CD4-positive, alpha-beta T cell treated with Interferon gamma for 1 hour (primary cell): ENCODE data around the gene FBXL13.
"Not testable (repeated sequence)": the region's sequence is repeated elsewhere in the genome, so short reads cannot be mapped to it uniquely, and the experiment has no call there.

Experiments
- DNase-seq: peaks from one replicate; pipeline ENCODE4 v3.0.0-alpha.2; 2020

FBXL13 gene

DNA sequence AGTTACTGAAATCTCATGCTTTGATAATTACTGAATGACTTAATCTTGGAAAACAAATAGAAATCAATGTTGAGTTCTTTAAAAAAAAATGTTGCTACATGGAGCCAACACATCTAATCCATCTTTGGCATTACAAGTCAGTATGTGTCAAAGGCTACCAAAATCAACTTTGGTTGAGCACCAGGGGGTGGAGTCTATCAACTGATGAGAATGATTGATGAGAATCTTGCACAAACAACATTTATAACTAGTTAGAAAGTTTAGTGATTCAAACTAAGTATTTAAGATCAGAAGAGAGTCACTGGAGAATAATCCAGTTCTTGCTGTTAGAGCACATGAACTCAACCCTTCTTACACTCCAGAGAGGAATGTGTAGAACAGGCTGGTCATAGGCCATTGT lies 232.3 kb downstream of the FBXL13 start:
- DNase-seq: no peak

DNA sequence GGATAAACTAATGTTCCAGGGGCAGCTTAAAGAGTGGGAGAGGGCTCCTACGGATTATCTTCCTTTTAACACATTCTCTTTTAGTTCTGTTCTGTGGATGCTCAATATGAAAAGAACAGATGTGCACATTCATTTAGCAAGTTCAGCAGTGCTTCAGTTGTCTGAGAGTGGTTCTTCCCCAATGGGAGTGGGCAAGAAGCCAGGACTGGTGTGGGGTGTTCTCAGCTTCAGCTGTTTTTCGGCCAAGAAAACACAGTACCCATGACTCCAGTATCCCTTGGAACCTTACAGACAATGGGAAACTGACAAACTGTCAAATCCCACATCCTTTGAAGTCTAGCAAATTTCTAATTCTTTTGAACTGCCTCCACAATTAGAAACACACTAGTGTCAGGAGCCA lies 233.3 kb downstream of the FBXL13 start:
- no peak for DNase-seq

DNA sequence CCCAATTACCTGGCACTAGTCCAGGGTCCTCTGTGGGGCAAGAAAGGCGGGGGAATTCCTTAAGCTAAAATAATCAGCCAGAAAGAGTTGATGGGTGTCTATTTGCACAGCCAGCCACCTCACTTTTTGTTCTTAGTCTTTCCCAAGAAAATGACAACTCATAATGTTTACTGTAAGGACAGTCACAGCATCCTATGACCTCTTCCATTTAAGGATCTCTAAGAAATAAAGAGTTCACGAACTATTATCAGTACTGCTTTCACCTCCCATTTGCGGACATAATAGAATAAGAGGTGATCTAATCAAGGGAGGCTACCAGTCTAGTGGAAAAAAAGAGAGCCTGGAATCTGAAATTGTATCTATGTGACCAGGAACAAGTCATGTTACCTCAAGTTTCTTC lies 234.2 kb downstream of the FBXL13 start:
- no peak for DNase-seq

DNA sequence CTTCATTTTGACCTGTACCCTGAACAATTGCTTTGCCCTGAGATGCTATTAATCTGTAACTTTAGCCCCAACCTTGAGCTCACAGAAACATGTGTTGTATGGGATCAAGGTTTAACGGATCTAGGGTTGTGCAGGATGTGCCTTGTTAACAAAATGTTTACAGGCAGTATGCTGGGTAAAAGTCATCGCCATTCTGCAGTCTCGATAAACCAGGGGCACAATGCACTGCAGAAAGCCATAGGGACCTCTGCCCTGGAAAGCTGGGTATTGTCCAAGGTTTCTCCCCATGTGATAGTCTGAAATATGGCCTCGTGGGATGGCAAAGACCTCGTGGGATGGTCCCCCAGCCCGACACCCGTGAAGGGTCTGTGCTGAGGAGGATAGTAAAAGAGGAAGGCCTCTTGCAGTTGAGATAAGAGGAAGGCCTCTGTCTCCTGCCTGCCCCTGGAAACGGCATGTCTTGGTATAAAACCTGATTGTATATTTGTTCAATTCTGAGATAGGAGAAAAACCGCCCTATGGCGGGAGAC lies 236.0 kb downstream of the FBXL13 start:
- not testable (repeated sequence) for DNase-seq

DNA sequence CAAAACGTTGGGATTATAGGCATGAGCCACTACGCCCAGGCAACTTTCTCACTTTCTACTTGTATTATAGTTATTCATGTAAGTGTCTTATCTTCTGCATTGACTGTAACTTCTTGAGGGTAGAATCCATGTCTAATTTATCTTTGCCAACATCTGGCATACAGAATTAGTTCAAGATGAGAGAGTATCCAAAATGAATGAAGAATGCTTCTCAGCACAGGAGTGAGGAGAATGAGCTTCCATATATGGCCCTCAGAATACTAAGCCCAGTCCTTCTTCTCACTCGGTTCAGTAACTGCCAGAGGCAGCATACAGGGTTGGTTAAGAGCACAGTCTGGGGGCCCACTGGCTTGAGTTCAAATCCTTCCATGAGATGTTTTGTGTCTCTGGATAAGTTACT lies 236.8 kb downstream of the FBXL13 start:
- no peak for DNase-seq

DNA sequence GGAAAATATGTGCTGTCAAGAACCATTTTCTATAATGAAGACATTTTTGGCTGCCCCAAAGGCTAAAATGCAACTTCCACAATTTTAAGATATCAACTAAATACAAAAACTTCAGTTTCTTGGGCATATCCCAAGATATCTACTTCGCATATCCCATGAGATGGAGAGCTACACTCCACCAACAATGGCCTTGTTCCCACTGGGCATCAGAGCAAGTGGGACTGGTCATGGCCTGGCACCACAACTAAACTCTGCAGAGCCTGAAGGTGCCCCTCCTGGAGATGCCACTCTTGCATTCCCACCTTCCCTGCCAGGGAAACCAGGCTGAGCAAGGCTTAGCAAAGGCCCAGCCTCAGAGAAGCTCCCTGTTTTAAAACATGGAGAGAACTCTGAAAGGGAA lies 237.6 kb downstream of the FBXL13 start:
- no peak for DNase-seq

DNA sequence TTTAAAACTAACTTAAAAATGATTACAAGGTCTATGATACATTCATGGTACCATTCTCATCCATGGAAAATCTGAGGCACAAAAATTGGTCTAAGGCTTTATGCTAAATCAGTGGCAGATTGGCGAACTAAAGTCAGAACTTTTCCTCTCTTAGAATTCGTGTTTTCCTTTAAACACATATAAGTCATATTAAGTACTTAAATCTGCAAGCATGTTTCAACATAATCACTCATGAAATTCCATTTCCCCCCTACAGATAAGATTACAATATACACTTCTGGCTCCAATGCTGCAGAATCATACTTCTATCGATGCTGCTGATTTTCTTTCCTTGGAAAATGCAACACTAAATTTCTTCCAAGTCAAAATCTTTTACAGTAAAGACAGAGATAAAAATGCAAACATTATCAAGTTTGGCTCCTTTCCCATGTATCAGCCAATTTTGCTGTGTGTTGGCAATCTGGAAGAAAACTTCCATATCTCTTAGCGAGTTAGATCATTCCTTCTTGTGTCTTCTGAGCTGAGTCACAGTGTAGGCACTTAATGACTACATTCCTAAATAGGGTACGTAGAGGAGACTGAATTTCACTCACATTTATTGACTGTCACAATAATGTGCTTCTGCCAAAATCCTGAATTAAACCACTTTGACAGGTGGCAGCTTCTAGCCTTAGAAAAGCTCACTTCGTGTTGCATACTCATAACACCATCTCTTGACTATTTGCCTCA lies 238.2 kb downstream of the FBXL13 start:
- no peak for DNase-seq

DNA sequence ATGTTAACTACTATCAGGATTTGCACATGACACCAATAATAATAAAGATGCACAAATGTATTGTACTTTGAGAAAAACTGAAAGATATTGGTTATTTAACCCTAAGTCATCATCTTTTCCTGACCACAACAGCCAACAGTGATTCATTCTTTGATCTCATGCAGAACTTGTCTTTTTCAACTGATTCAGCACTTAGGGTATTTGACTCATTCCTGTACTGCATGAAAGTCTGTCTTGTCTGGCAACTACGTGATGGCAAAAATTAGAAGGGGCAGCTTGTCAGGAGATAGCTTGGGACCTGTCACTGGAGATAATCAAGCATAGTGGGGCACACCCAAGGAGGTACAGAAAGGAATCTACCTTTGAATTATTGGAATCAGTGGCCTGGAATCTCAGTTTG lies 239.6 kb downstream of the FBXL13 start:
- no peak for DNase-seq

DNA sequence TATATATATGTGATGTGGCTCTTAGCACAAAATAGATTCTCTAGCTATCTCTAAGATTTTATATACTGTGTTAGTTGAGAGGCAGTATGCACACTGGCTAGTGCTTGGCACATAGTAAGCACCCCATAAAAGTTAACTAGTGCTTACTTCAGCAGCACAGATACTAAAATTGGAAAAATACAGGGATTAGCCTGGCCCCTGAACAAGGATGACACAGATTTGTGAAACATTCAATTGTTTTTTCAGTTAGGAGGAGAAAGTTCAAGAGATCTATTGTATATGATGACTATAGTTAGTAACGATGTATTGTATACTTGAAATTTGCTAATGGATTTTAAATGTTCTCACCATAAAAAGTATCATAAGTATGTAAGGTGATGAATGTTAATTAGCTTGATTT lies 240.1 kb downstream of the FBXL13 start:
- DNase-seq: no peak

DNA sequence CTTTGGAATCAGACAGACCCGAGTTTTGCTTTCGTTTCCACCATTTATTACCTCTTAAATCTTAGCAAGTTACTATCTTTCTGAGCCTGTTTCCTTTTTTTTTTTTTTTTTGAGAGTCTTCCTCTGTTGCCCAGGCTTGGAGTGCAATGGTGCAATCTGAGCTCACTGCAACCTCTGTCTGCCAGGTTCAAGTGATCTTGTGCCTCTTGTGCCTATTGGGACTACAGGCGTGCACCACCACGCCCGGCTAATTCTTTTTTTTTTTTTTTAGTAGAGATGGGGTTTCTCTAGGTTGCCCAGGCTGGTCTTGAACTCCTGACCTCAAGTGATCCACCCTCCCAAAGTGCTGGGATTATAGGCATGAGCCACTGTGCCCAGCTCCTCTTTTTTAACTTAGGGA lies 241.3 kb downstream of the FBXL13 start:
- no peak for DNase-seq

DNA sequence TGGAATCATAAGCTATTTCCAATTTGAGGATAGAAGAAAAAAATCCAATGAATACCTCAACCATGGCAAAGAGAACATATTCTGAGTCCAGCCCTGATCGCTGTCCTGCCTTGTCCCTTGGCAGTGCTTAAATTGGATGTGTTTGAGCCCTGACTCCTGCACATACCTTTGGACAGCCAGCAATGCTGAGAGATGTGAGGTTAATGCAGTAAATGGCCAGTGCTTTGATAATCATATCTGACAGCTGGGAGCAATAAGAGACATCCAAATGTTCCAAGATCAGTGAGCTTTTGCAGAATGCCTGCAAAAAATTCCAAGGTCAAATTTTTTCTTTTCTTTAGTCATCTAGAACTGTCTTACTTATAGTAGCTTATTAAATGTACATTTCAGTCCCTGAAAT lies 241.9 kb downstream of the FBXL13 start:
- DNase-seq: no peak

DNA sequence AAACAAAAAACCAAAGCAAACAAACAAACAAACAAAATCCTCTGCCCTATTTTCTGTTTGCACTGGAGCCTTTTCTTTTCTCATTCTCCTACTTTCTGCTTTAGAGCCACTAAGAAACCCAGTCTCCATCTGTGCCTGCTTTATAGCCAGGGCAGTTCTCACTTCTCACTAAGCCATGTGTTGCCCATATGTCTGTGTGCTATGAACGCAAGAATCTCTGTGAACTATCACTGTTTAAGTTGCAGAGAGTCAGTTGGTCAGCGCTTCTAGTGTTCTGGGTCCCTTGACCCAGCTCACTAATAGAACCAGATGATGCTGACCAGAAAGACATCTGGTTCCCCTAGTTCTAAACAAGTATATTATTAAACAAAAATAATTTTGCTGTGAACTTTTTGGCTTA lies 244.4 kb downstream of the FBXL13 start:
- DNase-seq: no peak

DNA sequence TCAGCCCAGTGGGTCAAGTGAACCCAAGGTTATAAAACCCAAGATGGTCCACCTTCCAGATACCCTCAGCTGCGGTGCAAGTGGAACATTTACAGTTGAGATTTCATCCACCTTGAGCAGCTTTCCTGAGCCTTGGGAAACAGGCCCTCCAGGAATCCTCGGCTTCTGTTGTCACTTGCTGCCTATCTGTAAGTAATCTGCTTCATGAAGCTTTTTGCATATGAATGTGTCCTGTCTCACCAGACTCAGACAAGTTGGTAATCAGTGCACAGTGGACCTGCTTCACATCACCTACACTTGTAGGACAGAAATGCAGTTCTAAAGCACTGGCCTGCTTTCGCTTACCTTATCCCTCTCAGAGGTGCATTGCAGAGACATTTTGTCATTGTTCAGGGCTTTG lies 245.5 kb downstream of the FBXL13 start:
- DNase-seq: no peak

DNA sequence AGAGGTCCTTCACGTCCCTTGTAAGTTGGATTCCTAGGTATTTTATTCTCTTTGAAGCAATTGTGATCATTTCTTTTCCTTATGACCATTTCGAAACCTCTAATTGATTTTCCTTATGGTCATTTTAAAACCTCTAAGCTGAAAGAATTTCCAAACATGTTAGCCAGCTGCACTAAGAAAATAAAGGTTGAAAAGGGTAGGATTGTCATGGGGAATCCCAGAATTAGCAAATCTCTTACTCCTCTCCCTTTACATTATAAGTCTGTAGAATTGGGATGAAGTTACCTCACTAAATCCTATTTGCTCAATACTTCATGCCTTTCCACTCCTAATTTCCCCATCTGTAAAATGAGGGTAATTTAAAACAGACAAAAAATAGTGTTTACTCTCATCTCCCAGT lies 246.3 kb downstream of the FBXL13 start:
- no peak for DNase-seq

DNA sequence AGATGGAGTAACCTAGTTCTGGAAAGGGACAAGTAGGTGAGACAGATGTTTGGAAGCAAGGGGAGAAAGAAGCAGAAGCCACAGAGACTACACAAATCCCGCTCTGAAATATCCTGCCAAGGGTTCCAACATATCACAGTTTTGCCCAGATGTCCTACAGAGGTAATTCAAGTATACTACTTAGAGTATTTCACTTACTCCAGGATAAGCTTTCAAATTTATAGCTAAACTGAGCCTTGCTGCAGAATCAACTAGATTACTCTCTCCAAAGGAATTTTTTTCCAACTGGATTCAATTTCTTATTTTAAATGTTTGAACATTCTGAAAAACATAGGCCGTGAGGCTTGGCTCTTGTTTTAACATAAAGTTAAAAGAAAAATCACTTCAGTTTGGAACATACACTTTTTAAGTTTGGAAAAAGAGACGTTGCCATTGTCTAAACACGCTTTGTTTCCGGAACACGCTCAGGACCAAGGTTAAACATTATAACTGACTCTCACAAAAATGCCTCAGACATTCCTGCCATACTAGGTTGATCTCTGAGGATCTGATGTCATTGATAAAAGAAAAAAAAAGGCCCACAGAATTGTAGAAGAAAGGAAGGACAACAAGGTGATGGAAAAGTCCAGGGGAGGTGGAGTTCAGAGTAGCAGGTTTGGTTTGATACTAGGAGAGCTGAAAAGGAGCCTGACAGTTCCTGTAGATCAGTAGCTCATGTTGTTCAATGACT lies 251.0 kb downstream of the FBXL13 start:
- no peak for DNase-seq

DNA sequence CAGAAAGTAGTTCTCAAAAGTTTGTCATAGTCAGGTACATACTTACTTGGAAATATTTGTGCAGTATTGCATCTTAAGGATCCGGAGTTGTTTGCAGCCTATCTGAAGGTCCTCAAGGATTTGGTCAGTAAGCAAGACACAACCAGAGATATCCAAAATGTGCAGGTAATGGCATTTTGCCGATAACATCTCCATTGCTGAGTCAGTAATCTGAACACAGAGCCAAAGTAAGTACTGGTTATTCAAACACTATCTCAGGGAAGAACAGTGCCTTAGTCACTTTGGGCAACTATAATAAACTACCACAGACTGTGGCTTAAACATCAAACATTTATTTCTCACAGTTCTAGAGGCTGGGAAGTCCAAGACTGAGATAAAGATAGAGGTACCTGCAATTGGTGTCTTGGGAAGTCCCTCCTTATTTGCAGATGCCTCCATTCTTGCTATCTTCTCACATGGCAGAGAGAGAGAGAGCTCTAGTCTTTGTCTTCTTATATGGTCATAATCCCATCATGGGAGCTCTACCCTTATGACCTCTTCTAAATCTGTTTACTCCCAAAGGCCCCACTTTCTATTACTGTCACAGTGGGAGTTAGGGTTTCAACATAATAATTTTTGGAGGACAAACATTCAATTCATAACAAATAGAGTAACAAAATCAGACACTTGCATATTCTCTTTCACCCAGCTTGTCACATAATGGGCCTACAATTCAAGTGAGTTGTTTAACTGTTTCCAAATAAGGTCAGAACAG lies 252.4 kb downstream of the FBXL13 start:
- DNase-seq: no peak

DNA sequence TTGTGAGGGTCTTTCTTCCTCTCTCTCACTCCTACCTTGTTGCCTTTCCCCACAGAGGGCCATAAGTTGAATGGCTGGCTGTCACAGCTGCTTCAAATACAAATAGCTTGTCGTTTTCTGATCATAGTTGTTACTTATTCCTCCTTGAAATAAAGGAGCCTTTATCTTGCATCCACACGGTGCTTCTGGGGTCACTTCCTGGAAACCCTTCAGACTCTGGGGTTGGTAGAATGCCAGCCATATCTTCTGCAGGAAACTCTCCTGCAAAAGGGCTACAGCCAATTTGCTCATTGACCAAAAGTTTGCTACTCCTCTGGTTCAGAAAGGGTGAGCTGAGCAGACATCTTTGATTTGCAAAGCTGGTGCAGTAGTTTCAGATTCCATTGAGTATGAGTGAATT lies 255.4 kb downstream of the FBXL13 start:
- DNase-seq: no peak

DNA sequence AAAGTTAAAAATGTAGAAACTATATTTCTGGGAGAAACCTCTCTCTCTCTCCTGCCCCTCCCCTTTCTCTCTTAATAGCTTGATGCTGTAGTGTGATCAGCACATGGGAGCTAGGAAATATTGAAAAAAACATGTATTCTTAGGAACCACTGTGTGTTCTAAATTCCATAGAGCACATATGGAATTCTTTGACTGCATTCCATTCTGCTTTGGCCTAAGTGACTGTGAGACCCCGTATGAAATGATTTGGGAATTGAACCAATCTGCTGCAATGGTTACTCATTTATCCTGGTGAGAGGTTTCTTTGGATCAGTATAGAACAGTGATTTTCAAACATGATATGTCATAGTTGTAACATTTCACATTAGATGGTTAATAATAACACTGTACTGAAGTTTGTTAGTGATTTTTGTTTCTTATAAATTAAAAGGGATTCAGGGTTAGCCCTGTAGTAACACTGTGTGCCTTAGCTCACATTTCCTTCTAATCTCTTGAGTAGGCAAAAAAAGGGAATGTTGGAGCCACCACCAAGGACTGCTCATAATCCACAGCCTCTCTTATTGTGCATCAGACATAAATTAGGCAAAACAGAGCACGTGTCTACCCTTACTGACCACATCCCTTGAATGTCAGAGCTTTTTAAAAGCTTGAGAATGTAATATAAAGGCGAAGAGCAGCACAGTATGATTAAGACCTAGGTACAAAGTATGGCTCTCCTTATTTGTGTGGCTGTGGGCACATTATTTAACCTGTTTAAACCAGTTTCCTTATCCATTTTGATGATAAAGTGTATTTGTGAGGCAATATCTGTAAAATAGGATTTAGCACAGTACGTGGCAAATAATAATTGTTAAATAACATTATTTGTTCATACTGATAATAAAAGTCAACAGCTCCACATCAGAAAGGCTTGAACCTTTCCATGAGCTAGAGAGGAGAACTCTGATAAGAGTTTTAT lies 256.7 kb downstream of the FBXL13 start:
- no peak for DNase-seq

DNA sequence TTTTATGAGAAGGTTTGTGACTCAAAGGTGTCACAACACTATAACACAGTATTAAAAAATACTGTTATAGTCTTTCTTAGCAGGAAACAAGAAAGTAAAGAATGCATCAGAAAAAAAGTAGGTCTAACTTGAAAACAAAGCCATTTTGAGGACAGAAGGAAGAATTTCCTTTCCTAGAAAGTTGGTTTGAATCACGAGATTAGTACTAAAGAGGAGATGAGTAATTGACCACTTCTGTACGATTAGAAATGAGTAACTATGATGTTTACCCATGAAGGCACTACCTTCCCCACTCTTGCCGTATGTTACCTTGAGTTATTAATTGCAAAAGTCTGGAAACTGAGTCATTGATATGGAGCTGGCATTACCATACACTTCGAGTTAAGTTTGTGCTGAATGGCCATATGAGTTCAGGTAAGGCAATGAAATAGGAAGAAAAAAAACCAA lies 260.5 kb downstream of the FBXL13 start:
- DNase-seq: no peak

DNA sequence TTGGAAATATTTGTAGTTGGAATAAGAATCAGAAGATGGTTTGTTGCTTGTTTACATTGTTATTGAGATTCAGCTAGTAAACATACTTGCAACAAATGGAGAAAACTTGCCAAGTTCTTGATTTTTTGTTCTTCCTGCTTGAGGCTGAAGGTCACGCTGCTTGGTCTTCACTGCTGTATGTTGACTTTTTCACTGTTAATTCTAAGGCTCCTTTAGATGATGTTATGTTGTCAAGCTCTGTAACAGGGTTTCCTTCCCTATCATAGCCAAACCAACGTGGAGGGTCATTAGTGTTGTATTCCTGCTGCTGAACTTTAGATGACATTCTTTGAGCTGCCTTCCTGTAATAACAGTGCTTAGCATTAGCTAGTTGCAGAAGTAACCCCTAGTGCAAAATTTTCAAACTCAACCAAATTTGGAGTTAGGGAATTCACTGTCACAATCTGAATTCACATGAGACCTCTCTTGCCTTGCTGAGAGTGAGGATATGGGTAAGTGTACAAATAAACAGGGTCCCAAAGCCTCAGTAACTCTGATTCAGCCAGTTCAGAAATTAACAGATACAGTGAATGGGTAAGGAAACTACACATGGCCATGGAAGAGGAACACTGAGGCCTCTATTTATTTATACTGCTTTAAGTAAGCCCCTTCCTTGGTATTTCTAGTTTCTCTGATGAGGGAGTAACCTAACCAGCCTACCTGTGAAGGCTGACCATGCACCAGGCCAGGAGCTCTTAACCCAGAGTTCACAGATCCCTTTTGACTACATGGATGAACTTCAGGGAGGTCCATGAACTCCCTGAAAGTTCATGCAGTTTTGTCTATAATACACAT lies 261.2 kb downstream of the FBXL13 start:
- no peak for DNase-seq

DNA sequence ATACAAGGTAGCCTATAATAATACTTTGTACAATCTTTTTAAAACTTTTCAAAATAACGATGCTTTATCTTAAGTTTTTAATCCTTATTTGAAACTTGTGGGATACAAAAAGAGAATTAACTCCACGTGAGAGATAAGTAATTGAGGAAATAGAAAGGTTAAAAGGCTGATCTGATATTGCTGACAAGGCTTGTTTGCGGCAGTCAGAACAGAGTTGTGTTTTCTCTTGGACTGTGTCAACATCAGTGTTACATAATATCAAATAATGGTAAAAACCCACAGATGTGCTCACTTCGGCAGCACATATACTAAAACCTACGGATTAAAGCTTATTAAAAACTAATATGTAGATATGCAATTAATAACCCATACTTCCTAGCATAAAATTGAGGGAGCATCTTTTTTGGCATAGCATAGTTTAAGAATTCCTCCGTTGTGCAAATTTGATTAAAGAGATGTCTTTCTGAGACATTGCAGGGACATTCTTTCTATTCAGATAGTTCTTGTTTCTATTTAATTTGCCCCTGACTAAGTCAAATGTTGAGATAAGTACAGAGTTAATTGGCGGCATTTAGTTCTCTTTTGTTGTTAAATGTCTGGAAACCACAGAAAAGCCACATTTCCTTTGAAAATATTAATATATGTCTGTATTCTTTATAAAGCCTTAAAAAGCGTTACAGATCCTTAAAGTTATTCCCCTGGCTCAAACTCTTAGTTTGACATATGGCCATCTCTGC lies 262.5 kb downstream of the FBXL13 start:
- no peak for DNase-seq
